Measurements from ENCODE around the gene JUND.

DNA sequence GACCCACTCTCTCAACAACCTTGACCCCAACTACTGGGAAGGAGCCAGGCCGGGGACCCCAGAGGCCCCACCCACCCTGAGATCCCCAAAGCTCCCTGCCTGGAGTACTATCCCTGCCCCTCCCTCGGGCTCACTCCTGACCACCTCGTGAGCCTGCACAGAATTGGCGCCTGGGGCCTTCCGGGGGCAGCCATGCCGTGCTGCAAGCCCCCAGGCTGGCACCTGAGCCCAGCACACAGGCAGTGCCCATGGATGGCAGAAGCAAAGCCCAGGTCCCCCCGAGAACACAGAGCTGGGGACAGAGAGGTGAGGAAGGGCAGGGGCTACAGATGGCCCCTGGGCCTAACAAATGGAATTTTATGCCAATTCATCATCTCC, 27.5 kb upstream of the JUND start:
- TF ChIP-seq CREB1 (IDR thresholded peaks at IDR 0.05; ENCODE audit: low read depth) (no peak), YY1 (IDR thresholded peaks at IDR 0.05; ENCODE audit: low read depth) (no peak), CEBPB (IDR thresholded peaks at IDR 0.05) (no peak), MAX (IDR thresholded peaks at IDR 0.05) (no peak), FOXM1 (IDR thresholded peaks at IDR 0.05; ENCODE audit: borderline replicate concordance, low read depth) (no peak), REST (IDR thresholded peaks at IDR 0.05; ENCODE audit: low read depth) (no peak), EP300 (IDR thresholded peaks at IDR 0.05; ENCODE audit: borderline replicate concordance) (no peak), RAD21 (IDR thresholded peaks at IDR 0.05; ENCODE audit: low read depth) (no peak), TAF1 (IDR thresholded peaks at IDR 0.05; ENCODE audit: low read depth) (no peak), USF1 (IDR thresholded peaks at IDR 0.05) (no peak), TEAD4 (IDR thresholded peaks at IDR 0.05) (no peak), EGR1 (IDR thresholded peaks at IDR 0.05) (no peak)
